Measurements from ENCODE around the gene FAM193A.
"Not testable (repeated sequence)": the region's sequence is repeated elsewhere in the genome, so short reads cannot be mapped to it uniquely, and the experiment has no call there.

FAM193A gene

GRCh38 chr4:2755821-2756690 lies 219.6 kb downstream of the FAM193A start, which contains the start of gene TNIP2:
TSS of gene TNIP2 (minus strand) at chr4:2756336. CDS start at chr4:2756289, 47 bp downstream.
- DNase-seq: peak; percentile 71

- DNase-seq: no peak
These were observed 220.4 kb downstream of the FAM193A start for GRCh38 chr4:2756691-2757350.

GRCh38 chr4:2757426-2757825 lies 221.0 kb downstream of the FAM193A start:
- DNase-seq: no peak

- no peak for DNase-seq
These were observed 224.8 kb downstream of the FAM193A start for GRCh38 chr4:2761035-2761923.

GRCh38 chr4:2762048-2762447 lies 225.6 kb downstream of the FAM193A start:
- DNase-seq: no peak

GRCh38 chr4:2762486-2763370 lies 226.3 kb downstream of the FAM193A start:
- not testable (repeated sequence) for DNase-seq

- no peak for DNase-seq
These were observed 227.1 kb downstream of the FAM193A start for GRCh38 chr4:2763511-2763967.

GRCh38 chr4:2765832-2766526 lies 229.5 kb downstream of the FAM193A start:
- DNase-seq: no peak

- no peak for DNase-seq
These were observed 230.7 kb downstream of the FAM193A start for GRCh38 chr4:2767046-2767704.

- no peak for DNase-seq
These were observed 231.2 kb downstream of the FAM193A start for GRCh38 chr4:2767705-2768074.

GRCh38 chr4:2768124-2768523 lies 231.7 kb downstream of the FAM193A start:
- no peak for DNase-seq

- no peak for DNase-seq
These were observed 232.5 kb downstream of the FAM193A start for GRCh38 chr4:2768921-2769336.

GRCh38 chr4:2771264-2771663 lies 234.8 kb downstream of the FAM193A start:
- DNase-seq: no peak

GRCh38 chr4:2780643-2781042 lies 244.2 kb downstream of the FAM193A start:
- DNase-seq: not testable (repeated sequence)

GRCh38 chr4:2781911-2782310 lies 245.5 kb downstream of the FAM193A start:
- no peak for DNase-seq
